Measurements from ENCODE around the gene HOXB3. TPM values are rescaled to one million over a fixed set of nuclear protein-coding genes. Genes with fewer than 3 reads are reported as not detected.

HOXB3 gene
- polyA plus RNA-seq, 1 donor from 2014 or later, result not detected

- Histone ChIP-seq H3K9me2 (ENCODE audit: insufficient read depth, low read length) (no peaks in the 10 kb centered on the region), H2AFZ (ENCODE audit: low read depth, low read length) (no peak overlapping the region), H3K4me3 (ENCODE audit: low read length) (no peak overlapping the region), H3K36me3 (ENCODE audit: insufficient read depth, low read length) (no peaks in the 10 kb centered on the region), H3K4me2 (ENCODE audit: low read length) (no peak overlapping the region), H4K20me1 (ENCODE audit: insufficient read depth) (no peaks in the 10 kb centered on the region), H3K9me3 (ENCODE audit: low read length) (no peaks in the 10 kb centered on the region), H3K79me2 (replicated peaks; ENCODE audit: insufficient read depth, low read length) (no peaks in the 10 kb centered on the region), H3K9ac (ENCODE audit: low read length) (no peak overlapping the region), H3F3A (ENCODE audit: insufficient read depth, low read length, poor library complexity, severe bottlenecking) (no peaks in the 10 kb centered on the region), H3K27ac (ENCODE audit: low read length) (no peak overlapping the region), H3K27me3 (ENCODE audit: insufficient read depth, low read depth, low read length) (peaks cover 98% of the 10 kb centered on the region)
- TF ChIP-seq EP300 (conservative IDR thresholded peaks at IDR 0.05; ENCODE audit: poor library complexity, severe bottlenecking) (no peak), TAF1 (IDR thresholded peaks at IDR 0.05; ENCODE audit: low read depth) (no peak), RAD21 (conservative IDR thresholded peaks at IDR 0.05) (no peak), POLR2AphosphoS5 (IDR thresholded peaks at IDR 0.05) (peak; percentile 53), SMC3 (conservative IDR thresholded peaks at IDR 0.05; ENCODE audit: poor library complexity) (no peak)
These were observed 10.1 kb downstream of the HOXB3 start for GRCh38 chr17:48579760-48580554.

- TF ChIP-seq EZH2 (IDR thresholded peaks at IDR 0.05; ENCODE audit: borderline replicate concordance, insufficient read depth, low read length, poor library complexity, severe bottlenecking), result peak; percentile 3
- TF ChIP-seq, protein P1, sequence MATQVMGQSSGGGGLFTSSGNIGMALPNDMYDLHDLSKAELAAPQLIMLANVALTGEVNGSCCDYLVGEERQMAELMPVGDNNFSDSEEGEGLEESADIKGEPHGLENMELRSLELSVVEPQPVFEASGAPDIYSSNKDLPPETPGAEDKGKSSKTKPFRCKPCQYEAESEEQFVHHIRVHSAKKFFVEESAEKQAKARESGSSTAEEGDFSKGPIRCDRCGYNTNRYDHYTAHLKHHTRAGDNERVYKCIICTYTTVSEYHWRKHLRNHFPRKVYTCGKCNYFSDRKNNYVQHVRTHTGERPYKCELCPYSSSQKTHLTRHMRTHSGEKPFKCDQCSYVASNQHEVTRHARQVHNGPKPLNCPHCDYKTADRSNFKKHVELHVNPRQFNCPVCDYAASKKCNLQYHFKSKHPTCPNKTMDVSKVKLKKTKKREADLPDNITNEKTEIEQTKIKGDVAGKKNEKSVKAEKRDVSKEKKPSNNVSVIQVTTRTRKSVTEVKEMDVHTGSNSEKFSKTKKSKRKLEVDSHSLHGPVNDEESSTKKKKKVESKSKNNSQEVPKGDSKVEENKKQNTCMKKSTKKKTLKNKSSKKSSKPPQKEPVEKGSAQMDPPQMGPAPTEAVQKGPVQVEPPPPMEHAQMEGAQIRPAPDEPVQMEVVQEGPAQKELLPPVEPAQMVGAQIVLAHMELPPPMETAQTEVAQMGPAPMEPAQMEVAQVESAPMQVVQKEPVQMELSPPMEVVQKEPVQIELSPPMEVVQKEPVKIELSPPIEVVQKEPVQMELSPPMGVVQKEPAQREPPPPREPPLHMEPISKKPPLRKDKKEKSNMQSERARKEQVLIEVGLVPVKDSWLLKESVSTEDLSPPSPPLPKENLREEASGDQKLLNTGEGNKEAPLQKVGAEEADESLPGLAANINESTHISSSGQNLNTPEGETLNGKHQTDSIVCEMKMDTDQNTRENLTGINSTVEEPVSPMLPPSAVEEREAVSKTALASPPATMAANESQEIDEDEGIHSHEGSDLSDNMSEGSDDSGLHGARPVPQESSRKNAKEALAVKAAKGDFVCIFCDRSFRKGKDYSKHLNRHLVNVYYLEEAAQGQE (IDR thresholded peaks at IDR 0.05; ENCODE audit: borderline replicate concordance), result no peak
- Histone ChIP-seq H3F3A (ENCODE audit: insufficient read depth, low read length, poor library complexity, severe bottlenecking) (no peaks in the 10 kb centered on the region), H3K9me2 (ENCODE audit: insufficient read depth, low read length) (no peaks in the 10 kb centered on the region), H4K20me1 (ENCODE audit: insufficient read depth) (no peaks in the 10 kb centered on the region), H3K4me3 (ENCODE audit: low read length) (no peak overlapping the region), H3K27ac (ENCODE audit: low read length) (no peak overlapping the region), H3K4me2 (ENCODE audit: low read length) (no peak overlapping the region), H3K27me3 (ENCODE audit: insufficient read depth, low read depth, low read length) (peaks cover 98% of the 10 kb centered on the region), H2AFZ (ENCODE audit: low read depth, low read length) (no peak overlapping the region), H3K9ac (ENCODE audit: low read length) (no peak overlapping the region), H3K79me2 (replicated peaks; ENCODE audit: insufficient read depth, low read length) (no peaks in the 10 kb centered on the region), H3K9me3 (ENCODE audit: low read length) (no peaks in the 10 kb centered on the region), H3K36me3 (ENCODE audit: insufficient read depth, low read length) (no peaks in the 10 kb centered on the region)
These were observed 10.6 kb downstream of the HOXB3 start for GRCh38 chr17:48579471-48579759.

DNA sequence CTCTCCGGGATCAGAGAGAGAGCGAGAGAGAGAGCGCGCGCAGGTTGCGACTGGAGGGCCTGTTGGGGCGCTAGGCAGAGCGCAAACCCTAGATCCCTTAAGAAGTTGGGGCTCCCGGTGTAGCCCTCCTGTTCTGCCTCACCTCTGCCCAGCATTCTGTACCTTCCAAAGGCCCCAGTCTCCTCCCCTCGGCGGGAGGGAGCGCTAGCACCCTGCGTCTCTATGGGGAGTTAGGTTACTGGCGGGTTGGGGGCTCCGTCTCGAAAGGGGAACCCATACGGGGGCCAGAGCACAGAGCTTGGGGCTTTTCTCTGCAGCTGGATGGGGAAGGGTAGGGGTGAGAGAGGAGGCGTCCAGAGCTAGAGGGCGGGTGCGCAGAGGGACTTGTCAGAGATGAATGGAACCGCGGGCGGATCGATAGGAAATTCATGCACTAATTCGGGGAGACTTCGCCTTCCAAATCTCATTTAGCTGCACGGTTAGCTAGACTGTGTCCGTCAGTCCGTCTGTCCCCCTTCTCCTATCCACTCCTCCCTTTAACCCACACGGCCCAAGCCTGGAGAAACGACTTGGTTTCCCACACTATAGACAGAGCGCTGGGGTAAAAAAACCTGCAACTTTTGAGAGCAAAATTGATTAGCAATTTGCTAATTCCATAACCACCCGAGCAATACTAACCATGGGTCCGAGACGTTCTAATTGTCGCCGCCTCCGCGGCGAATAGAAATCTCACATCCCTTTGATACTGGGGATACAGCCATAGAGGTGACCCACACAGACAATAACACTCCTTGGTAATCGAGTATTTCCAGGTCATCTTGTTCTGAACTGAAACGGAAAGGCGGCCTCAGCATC, 11.2 kb downstream of the HOXB3 start:
- Histone ChIP-seq H3K36me3 (ENCODE audit: insufficient read depth, low read length) (no peaks in the 10 kb centered on the region), H3K27ac (ENCODE audit: low read length) (no peak overlapping the region), H3K4me3 (ENCODE audit: low read length) (no peak overlapping the region), H3K9me2 (ENCODE audit: insufficient read depth, low read length) (no peaks in the 10 kb centered on the region), H3K4me2 (ENCODE audit: low read length) (no peak overlapping the region), H3K79me2 (replicated peaks; ENCODE audit: insufficient read depth, low read length) (no peaks in the 10 kb centered on the region), H3F3A (ENCODE audit: insufficient read depth, low read length, poor library complexity, severe bottlenecking) (no peaks in the 10 kb centered on the region), H3K9me3 (ENCODE audit: low read length) (no peaks in the 10 kb centered on the region), H2AFZ (ENCODE audit: low read depth, low read length) (no peak overlapping the region), H3K9ac (ENCODE audit: low read length) (no peak overlapping the region), H3K27me3 (ENCODE audit: insufficient read depth, low read depth, low read length) (peaks cover 98% of the 10 kb centered on the region), H4K20me1 (ENCODE audit: insufficient read depth) (no peaks in the 10 kb centered on the region)
- TF ChIP-seq RAD21 (conservative IDR thresholded peaks at IDR 0.05) (no peak), EZH2 (IDR thresholded peaks at IDR 0.05; ENCODE audit: borderline replicate concordance, insufficient read depth, low read length, poor library complexity, severe bottlenecking) (peak; percentile 76), POLR2AphosphoS5 (IDR thresholded peaks at IDR 0.05) (peak; percentile 30)

All from neural cell (in vitro differentiated cells).